ENCODE data around the gene XBP1. TPM values are rescaled to one million over a fixed set of nuclear protein-coding genes. Genes with fewer than 3 reads are reported as not detected.

Gene XBP1
- total and polyA plus RNA-seq, 2 of the 13 experiments (the other 11 are each of a cell fraction or from before 2014, with no cell fraction given): 416 to 427 TPM

DNA sequence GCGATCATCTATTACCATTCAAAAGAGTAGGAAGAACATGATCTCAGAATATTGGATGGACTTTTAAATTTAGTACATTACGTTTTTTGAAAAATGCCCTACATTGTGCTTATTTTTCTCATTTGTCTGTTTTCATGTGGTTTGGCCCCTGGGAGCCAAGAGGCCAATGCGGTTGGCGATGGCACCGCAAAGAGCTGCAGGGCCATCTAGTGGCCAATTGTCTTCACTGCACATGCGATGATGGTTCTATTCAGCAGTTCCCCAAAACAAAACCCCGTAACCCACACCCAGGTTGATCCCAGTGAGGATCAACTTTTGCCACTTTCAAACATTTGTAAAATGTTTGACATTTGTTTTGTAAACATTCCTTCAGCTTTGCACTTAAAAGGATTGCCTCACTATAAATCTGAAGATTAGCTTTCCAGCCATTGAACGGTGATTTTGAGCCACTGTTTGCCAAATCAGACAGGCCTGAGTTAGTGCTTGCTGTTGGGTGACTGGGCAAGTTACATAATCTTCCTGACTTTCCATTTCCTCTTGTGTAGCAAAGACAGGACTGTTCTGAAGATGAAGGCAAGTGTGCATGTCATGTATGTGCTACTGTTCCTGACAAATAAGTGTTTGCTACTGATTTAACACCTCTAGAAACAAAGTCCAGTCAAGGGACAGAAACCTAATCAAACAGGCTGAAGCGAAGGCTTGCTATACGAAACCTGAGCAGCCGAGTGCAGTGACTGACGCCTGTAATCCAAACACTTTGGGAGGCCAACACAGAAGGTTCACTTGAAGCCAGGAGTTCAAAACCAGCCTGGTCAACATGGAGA is 29.2 kb upstream of the XBP1 start (continued):
- 0 out of 2 replicates have a peak, but pooled peaks have one; percentile 15 for TF ChIP-seq UBTF (CRISPR knock-in tag; IDR thresholded peaks at IDR 0.05)
- no peak for TF ChIP-seq ARHGAP35 (CRISPR knock-in tag; IDR thresholded peaks at IDR 0.05; ENCODE audit: borderline replicate concordance)
- TF ChIP-seq, protein P1, sequence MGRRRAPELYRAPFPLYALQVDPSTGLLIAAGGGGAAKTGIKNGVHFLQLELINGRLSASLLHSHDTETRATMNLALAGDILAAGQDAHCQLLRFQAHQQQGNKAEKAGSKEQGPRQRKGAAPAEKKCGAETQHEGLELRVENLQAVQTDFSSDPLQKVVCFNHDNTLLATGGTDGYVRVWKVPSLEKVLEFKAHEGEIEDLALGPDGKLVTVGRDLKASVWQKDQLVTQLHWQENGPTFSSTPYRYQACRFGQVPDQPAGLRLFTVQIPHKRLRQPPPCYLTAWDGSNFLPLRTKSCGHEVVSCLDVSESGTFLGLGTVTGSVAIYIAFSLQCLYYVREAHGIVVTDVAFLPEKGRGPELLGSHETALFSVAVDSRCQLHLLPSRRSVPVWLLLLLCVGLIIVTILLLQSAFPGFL (CRISPR knock-in tag; IDR thresholded peaks at IDR 0.05): no peak
- no peak for TF ChIP-seq SRF (IDR thresholded peaks at IDR 0.05; ENCODE audit: low read depth, low read length)
- TF ChIP-seq ZNF337 (CRISPR knock-in tag; IDR thresholded peaks at IDR 0.05; ENCODE audit: borderline replicate concordance, low read depth): no peak
- peak; percentile 25; the same call in 1 of the 2 replicates for TF ChIP-seq ZNF557 (CRISPR knock-in tag; IDR thresholded peaks at IDR 0.05)
- no peak for TF ChIP-seq PRPF4 (IDR thresholded peaks at IDR 0.05; ENCODE audit: low read depth, low read length, poor library complexity, severe bottlenecking)
- TF ChIP-seq PHF8 (CRISPR knock-in tag; IDR thresholded peaks at IDR 0.05): no peak; the same call in 1 of the 2 replicates
- TF ChIP-seq, protein P2, sequence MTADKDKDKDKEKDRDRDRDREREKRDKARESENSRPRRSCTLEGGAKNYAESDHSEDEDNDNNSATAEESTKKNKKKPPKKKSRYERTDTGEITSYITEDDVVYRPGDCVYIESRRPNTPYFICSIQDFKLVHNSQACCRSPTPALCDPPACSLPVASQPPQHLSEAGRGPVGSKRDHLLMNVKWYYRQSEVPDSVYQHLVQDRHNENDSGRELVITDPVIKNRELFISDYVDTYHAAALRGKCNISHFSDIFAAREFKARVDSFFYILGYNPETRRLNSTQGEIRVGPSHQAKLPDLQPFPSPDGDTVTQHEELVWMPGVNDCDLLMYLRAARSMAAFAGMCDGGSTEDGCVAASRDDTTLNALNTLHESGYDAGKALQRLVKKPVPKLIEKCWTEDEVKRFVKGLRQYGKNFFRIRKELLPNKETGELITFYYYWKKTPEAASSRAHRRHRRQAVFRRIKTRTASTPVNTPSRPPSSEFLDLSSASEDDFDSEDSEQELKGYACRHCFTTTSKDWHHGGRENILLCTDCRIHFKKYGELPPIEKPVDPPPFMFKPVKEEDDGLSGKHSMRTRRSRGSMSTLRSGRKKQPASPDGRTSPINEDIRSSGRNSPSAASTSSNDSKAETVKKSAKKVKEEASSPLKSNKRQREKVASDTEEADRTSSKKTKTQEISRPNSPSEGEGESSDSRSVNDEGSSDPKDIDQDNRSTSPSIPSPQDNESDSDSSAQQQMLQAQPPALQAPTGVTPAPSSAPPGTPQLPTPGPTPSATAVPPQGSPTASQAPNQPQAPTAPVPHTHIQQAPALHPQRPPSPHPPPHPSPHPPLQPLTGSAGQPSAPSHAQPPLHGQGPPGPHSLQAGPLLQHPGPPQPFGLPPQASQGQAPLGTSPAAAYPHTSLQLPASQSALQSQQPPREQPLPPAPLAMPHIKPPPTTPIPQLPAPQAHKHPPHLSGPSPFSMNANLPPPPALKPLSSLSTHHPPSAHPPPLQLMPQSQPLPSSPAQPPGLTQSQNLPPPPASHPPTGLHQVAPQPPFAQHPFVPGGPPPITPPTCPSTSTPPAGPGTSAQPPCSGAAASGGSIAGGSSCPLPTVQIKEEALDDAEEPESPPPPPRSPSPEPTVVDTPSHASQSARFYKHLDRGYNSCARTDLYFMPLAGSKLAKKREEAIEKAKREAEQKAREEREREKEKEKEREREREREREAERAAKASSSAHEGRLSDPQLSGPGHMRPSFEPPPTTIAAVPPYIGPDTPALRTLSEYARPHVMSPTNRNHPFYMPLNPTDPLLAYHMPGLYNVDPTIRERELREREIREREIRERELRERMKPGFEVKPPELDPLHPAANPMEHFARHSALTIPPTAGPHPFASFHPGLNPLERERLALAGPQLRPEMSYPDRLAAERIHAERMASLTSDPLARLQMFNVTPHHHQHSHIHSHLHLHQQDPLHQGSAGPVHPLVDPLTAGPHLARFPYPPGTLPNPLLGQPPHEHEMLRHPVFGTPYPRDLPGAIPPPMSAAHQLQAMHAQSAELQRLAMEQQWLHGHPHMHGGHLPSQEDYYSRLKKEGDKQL (CRISPR knock-in tag; IDR thresholded peaks at IDR 0.05; ENCODE audit: low read depth): peak; percentile 43; the same call in 1 of the 2 replicates
- TF ChIP-seq CAMTA2 (CRISPR knock-in tag; IDR thresholded peaks at IDR 0.05; ENCODE audit: borderline replicate concordance): no peak
- TF ChIP-seq IKZF1 (IDR thresholded peaks at IDR 0.05): no peak
- TF ChIP-seq ZZZ3 (CRISPR knock-in tag; IDR thresholded peaks at IDR 0.05; ENCODE audit: borderline replicate concordance): no peak
- no peak for TF ChIP-seq ZNF691 (CRISPR knock-in tag; IDR thresholded peaks at IDR 0.05; ENCODE audit: borderline replicate concordance, low read depth)
- no peak for TF ChIP-seq NKX3-1 (CRISPR knock-in tag; IDR thresholded peaks at IDR 0.05)
- TF ChIP-seq SP2 (CRISPR knock-in tag; IDR thresholded peaks at IDR 0.05): no peak
- TF ChIP-seq SRSF4 (IDR thresholded peaks at IDR 0.05; ENCODE audit: low read depth, low read length, poor library complexity, severe bottlenecking): no peak
- TF ChIP-seq KDM2A (CRISPR knock-in tag; IDR thresholded peaks at IDR 0.05; ENCODE audit: borderline replicate concordance, low read depth): peak; percentile 63
- TF ChIP-seq GLI4 (CRISPR knock-in tag; IDR thresholded peaks at IDR 0.05; ENCODE audit: borderline replicate concordance): no peak
- peak; percentile 75 for TF ChIP-seq XRCC5 (optimal IDR thresholded peaks at IDR 0.05; ENCODE audit: low read length)

All from HepG2 (cell line).